Loucy (cell line): ENCODE data around the gene IGSF6.

Source experiments
- EZH2phosphoT487 ChIP-seq: fragments of 200-600 bp; IDR thresholded peaks from 2 replicates; pipeline ENCODE4 v1.6.1; 2018; ENCODE audit warnings: antibody characterized with exemption, mild to moderate bottlenecking, moderate library complexity, borderline replicate concordance
- TF ChIP-seq, protein P1 (sequence below): fragments of 200-600 bp; sonication (generic); conservative IDR thresholded peaks from 2 replicates; pipeline ENCODE4 v1.5.1; 2014; ENCODE audit warnings: mild to moderate bottlenecking, antibody characterized with exemption, low read length

DNA sequence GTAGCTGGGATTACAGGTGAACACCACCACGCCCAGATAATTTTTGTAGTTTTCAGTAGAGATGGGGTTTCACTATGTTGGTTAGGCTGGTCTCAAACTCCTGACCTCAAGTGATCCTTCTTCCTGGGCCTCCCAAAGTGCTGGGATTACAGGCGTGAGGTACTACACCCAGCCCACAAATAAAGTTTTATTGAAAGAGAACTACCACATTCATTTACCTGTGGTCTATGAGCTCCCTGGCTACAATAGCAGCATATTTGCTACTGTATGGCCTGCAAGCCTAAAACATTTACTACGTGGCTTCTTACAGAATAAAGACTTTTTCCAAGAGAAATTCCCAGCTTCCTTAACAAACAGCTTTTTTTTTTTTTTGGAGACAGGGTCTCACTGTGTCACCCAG is 49.6 kb downstream of the IGSF6 start:
- TF ChIP-seq, protein P1, sequence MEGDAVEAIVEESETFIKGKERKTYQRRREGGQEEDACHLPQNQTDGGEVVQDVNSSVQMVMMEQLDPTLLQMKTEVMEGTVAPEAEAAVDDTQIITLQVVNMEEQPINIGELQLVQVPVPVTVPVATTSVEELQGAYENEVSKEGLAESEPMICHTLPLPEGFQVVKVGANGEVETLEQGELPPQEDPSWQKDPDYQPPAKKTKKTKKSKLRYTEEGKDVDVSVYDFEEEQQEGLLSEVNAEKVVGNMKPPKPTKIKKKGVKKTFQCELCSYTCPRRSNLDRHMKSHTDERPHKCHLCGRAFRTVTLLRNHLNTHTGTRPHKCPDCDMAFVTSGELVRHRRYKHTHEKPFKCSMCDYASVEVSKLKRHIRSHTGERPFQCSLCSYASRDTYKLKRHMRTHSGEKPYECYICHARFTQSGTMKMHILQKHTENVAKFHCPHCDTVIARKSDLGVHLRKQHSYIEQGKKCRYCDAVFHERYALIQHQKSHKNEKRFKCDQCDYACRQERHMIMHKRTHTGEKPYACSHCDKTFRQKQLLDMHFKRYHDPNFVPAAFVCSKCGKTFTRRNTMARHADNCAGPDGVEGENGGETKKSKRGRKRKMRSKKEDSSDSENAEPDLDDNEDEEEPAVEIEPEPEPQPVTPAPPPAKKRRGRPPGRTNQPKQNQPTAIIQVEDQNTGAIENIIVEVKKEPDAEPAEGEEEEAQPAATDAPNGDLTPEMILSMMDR = no peak
- TF ChIP-seq EZH2phosphoT487 = no peak
